IMR-90 (cell line): ENCODE measurements around the gene POLG2.
"Not testable (repeated sequence)": the region's sequence is repeated elsewhere in the genome, so short reads cannot be mapped to it uniquely, and the experiment has no call there.

Source experiments
- BHLHE40 ChIP-seq: fragments of 150-350 bp; IDR thresholded peaks from 2 replicates; pipeline ENCODE4 v1.6.1; 2016; ENCODE audit warnings: mild to moderate bottlenecking, low read depth, low read length
- CEBPB ChIP-seq: IDR thresholded peaks from 2 replicates; pipeline ENCODE4 v1.6.1; 2012; ENCODE audit warnings: low read depth, low read length, improper control_type of control experiment
- FOS ChIP-seq: fragments of 150-350 bp; IDR thresholded peaks from 2 replicates; pipeline ENCODE4 v1.6.1; 2016; ENCODE audit warnings: low read depth, low read length
- MAFK ChIP-seq: IDR thresholded peaks from 2 replicates; pipeline ENCODE4 v1.6.1; 2012; ENCODE audit warnings: low read depth, low read length, improper control_type of control experiment
- MAZ ChIP-seq: IDR thresholded peaks from 2 replicates; pipeline ENCODE4 v1.6.1; 2012; ENCODE audit warnings: low read depth, mild to moderate bottlenecking, low read length, improper control_type of control experiment, moderate library complexity, borderline replicate concordance
- MXI1 ChIP-seq: IDR thresholded peaks from 2 replicates; pipeline ENCODE4 v1.6.1; 2012; ENCODE audit warnings: low read depth, mild to moderate bottlenecking, low read length, moderate library complexity, borderline replicate concordance
- NFE2L2 ChIP-seq: fragments of 150-350 bp; IDR thresholded peaks from 2 replicates; pipeline ENCODE4 v1.6.1; 2016; ENCODE audit warnings: low read depth, mild to moderate bottlenecking, low read length
- POLR2A ChIP-seq: IDR thresholded peaks from 2 replicates; pipeline ENCODE4 v1.6.1; 2012; ENCODE audit warnings: mild to moderate bottlenecking, low read depth, low read length
- RAD21 ChIP-seq: IDR thresholded peaks from 2 replicates; pipeline ENCODE4 v1.6.1; 2012; ENCODE audit warnings: low read length, improper control_type of control experiment
- RCOR1 ChIP-seq: IDR thresholded peaks from 2 replicates; pipeline ENCODE4 v1.6.1; 2012; ENCODE audit warnings: mild to moderate bottlenecking, low read length, improper control_type of control experiment; ENCODE audit not compliant: insufficient replicate concordance
- RFX5 ChIP-seq: IDR thresholded peaks from 2 replicates; pipeline ENCODE4 v1.8.0; 2012; ENCODE audit warnings: low read depth, mild to moderate bottlenecking, low read length, moderate library complexity
- SMC3 ChIP-seq: fragments of 150-350 bp; IDR thresholded peaks from 2 replicates; pipeline ENCODE4 v1.6.1; 2016; ENCODE audit warnings: low read depth, mild to moderate bottlenecking, antibody characterized with exemption, low read length, moderate library complexity
- TF ChIP-seq, protein P1 (sequence below): conservative IDR thresholded peaks from 2 replicates; pipeline ENCODE4 v1.5.1; 2012; ENCODE audit warnings: mild to moderate bottlenecking, low read depth, low read length, improper control_type of control experiment
- TF ChIP-seq, protein P2 (sequence below): fragments of 150-350 bp; IDR thresholded peaks from 2 replicates; pipeline ENCODE4 v1.6.1; 2017; ENCODE audit warnings: mild to moderate bottlenecking, antibody characterized with exemption, low read length, low read depth

DNA sequence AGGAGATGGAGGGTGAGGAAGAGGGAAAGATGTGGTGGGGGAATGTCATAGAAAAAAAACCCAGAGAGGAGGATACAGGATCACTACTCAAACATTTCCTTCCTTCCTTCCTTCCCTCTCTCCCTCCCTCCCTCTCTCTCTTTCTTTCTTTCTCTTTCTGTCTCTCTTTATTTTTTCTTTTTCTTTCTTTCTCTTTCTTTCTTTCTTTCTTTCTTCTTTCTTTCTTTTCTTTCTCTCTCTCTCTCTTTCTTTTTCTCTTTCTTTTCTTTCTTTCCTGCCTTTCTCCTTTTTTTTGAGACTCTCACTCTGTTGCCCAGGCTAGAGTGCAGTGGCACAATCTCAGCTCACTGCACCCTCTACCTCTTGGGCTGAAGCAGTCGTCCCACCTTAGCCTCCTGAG, 30.0 kb downstream of the POLG2 start:
- TF ChIP-seq POLR2A, MXI1, RFX5, CEBPB, BHLHE40, MAZ, RAD21, RCOR1, SMC3, FOS, MAFK, NFE2L2: not testable (repeated sequence)
- TF ChIP-seq, protein P1, sequence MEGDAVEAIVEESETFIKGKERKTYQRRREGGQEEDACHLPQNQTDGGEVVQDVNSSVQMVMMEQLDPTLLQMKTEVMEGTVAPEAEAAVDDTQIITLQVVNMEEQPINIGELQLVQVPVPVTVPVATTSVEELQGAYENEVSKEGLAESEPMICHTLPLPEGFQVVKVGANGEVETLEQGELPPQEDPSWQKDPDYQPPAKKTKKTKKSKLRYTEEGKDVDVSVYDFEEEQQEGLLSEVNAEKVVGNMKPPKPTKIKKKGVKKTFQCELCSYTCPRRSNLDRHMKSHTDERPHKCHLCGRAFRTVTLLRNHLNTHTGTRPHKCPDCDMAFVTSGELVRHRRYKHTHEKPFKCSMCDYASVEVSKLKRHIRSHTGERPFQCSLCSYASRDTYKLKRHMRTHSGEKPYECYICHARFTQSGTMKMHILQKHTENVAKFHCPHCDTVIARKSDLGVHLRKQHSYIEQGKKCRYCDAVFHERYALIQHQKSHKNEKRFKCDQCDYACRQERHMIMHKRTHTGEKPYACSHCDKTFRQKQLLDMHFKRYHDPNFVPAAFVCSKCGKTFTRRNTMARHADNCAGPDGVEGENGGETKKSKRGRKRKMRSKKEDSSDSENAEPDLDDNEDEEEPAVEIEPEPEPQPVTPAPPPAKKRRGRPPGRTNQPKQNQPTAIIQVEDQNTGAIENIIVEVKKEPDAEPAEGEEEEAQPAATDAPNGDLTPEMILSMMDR: not testable (repeated sequence)
- TF ChIP-seq, protein P2, sequence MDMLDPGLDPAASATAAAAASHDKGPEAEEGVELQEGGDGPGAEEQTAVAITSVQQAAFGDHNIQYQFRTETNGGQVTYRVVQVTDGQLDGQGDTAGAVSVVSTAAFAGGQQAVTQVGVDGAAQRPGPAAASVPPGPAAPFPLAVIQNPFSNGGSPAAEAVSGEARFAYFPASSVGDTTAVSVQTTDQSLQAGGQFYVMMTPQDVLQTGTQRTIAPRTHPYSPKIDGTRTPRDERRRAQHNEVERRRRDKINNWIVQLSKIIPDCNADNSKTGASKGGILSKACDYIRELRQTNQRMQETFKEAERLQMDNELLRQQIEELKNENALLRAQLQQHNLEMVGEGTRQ: not testable (repeated sequence)
